ENCODE data around the gene RPP25. TPM values are rescaled to one million over a fixed set of nuclear protein-coding genes. Genes with fewer than 3 reads are reported as not detected.

Gene RPP25
- total and polyA plus RNA-seq, 2 of the 13 experiments (the other 11 are each of a cell fraction or from before 2014, with no cell fraction given), result 0.05 to 0.11 TPM

DNA sequence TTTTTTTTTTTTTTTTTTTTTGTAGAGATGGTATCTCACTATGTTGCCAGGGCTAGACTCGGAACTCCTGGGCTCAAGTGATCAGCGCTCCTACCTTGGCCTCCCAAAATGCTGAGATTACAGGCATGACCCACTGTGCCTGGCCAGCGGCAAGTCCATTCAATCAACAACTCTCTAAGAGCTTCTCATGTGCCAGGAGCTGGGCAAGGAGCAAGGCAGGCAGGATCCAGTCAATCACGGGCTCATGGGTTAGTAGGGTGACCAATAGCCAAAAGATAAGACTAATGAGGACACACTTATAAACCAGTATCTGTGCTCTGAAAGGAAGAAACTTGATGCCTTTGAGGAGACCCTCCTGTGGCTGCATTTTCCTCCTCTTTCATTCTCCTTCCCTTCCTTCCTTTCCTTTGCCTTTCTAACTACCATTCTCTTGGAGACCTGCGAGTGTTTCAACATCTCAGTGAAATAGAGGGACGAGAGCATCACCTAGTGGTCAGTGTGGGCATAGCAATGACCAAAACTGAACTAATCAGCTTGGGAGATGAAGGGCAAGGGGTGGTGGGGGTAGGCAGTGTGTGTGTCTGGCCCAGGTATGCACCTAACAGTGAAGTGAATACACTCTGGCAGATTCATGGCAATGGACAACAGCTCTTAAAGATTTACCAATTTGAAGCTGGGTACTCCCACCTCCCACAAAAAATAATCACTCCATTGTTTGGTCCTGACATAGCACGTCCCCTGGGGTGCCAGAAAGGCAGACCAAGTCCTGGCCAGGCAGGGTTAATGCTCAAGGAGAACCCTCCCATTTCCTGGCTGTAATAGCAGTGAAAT is 6.3 kb downstream of the RPP25 start (continued):
- no peak for TF ChIP-seq FOXA1 (IDR thresholded peaks at IDR 0.05)
- no peak for TF ChIP-seq FOXA1 (CRISPR knock-in tag; IDR thresholded peaks at IDR 0.05)
- TF ChIP-seq, protein P1, sequence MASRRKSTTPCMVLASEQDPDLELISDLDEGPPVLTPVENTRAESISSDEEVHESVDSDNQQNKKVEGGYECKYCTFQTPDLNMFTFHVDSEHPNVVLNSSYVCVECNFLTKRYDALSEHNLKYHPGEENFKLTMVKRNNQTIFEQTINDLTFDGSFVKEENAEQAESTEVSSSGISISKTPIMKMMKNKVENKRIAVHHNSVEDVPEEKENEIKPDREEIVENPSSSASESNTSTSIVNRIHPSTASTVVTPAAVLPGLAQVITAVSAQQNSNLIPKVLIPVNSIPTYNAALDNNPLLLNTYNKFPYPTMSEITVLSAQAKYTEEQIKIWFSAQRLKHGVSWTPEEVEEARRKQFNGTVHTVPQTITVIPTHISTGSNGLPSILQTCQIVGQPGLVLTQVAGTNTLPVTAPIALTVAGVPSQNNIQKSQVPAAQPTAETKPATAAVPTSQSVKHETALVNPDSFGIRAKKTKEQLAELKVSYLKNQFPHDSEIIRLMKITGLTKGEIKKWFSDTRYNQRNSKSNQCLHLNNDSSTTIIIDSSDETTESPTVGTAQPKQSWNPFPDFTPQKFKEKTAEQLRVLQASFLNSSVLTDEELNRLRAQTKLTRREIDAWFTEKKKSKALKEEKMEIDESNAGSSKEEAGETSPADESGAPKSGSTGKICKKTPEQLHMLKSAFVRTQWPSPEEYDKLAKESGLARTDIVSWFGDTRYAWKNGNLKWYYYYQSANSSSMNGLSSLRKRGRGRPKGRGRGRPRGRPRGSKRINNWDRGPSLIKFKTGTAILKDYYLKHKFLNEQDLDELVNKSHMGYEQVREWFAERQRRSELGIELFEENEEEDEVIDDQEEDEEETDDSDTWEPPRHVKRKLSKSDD (CRISPR knock-in tag; IDR thresholded peaks at IDR 0.05; ENCODE audit: low read depth), result no peak
- TF ChIP-seq MTF1 (CRISPR knock-in tag; IDR thresholded peaks at IDR 0.05), result no peak
- TF ChIP-seq ZNF331 (CRISPR knock-in tag; IDR thresholded peaks at IDR 0.05), result peak; percentile 45; the same call in 1 of the 2 replicates
- TF ChIP-seq ATM (IDR thresholded peaks at IDR 0.05; ENCODE audit: borderline replicate concordance), result no peak
- TF ChIP-seq NFRKB (IDR thresholded peaks at IDR 0.05), result no peak
- TF ChIP-seq ZNF30 (CRISPR knock-in tag; IDR thresholded peaks at IDR 0.05), result no peak
- no peak for TF ChIP-seq HNRNPUL1 (IDR thresholded peaks at IDR 0.05; ENCODE audit: low read depth, low read length)
- TF ChIP-seq, protein P2, sequence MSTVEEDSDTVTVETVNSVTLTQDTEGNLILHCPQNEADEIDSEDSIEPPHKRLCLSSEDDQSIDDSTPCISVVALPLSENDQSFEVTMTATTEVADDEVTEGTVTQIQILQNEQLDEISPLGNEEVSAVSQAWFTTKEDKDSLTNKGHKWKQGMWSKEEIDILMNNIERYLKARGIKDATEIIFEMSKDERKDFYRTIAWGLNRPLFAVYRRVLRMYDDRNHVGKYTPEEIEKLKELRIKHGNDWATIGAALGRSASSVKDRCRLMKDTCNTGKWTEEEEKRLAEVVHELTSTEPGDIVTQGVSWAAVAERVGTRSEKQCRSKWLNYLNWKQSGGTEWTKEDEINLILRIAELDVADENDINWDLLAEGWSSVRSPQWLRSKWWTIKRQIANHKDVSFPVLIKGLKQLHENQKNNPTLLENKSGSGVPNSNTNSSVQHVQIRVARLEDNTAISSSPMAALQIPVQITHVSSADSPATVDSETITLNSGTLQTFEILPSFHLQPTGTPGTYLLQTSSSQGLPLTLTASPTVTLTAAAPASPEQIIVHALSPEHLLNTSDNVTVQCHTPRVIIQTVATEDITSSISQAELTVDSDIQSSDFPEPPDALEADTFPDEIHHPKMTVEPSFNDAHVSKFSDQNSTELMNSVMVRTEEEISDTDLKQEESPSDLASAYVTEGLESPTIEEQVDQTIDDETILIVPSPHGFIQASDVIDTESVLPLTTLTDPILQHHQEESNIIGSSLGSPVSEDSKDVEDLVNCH (CRISPR knock-in tag; IDR thresholded peaks at IDR 0.05), result no peak
- TF ChIP-seq AGO1 (IDR thresholded peaks at IDR 0.05; ENCODE audit: low read depth, low read length, poor library complexity, severe bottlenecking), result no peak
- no peak for TF ChIP-seq ZNF205 (CRISPR knock-in tag; IDR thresholded peaks at IDR 0.05)
- TF ChIP-seq ATAD3A (CRISPR knock-in tag; IDR thresholded peaks at IDR 0.05), result no peak
- 0 out of 2 replicates have a peak, but pooled peaks have one; percentile 27 for TF ChIP-seq KDM2A (CRISPR knock-in tag; IDR thresholded peaks at IDR 0.05; ENCODE audit: borderline replicate concordance, low read depth)
- no peak for TF ChIP-seq POGZ (CRISPR knock-in tag; IDR thresholded peaks at IDR 0.05)
- no peak for TF ChIP-seq ZNF850 (CRISPR knock-in tag; conservative IDR thresholded peaks at IDR 0.05)
- TF ChIP-seq GZF1 (CRISPR knock-in tag; IDR thresholded peaks at IDR 0.05), result no peak
- TF ChIP-seq, protein P3, sequence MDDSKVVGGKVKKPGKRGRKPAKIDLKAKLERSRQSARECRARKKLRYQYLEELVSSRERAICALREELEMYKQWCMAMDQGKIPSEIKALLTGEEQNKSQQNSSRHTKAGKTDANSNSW (CRISPR knock-in tag; IDR thresholded peaks at IDR 0.05; ENCODE audit: borderline replicate concordance), result no peak
- no peak for TF ChIP-seq ZNF101 (CRISPR knock-in tag; IDR thresholded peaks at IDR 0.05; ENCODE audit: borderline replicate concordance, low read depth)
- TF ChIP-seq, protein P4, sequence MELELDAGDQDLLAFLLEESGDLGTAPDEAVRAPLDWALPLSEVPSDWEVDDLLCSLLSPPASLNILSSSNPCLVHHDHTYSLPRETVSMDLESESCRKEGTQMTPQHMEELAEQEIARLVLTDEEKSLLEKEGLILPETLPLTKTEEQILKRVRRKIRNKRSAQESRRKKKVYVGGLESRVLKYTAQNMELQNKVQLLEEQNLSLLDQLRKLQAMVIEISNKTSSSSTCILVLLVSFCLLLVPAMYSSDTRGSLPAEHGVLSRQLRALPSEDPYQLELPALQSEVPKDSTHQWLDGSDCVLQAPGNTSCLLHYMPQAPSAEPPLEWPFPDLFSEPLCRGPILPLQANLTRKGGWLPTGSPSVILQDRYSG (CRISPR knock-in tag; IDR thresholded peaks at IDR 0.05), result no peak
- TF ChIP-seq CAMTA2 (CRISPR knock-in tag; IDR thresholded peaks at IDR 0.05; ENCODE audit: borderline replicate concordance), result no peak
- TF ChIP-seq, protein P5, sequence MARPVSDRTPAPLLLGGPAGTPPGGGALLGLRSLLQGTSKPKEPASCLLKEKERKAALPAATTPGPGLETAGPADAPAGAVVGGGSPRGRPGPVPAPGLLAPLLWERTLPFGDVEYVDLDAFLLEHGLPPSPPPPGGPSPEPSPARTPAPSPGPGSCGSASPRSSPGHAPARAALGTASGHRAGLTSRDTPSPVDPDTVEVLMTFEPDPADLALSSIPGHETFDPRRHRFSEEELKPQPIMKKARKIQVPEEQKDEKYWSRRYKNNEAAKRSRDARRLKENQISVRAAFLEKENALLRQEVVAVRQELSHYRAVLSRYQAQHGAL (CRISPR knock-in tag; IDR thresholded peaks at IDR 0.05; ENCODE audit: not compliant biosample characterization), result no peak
- TF ChIP-seq JUNB (CRISPR knock-in tag; IDR thresholded peaks at IDR 0.05; ENCODE audit: borderline replicate concordance), result no peak
- TF ChIP-seq ZFP36 (IDR thresholded peaks at IDR 0.05; ENCODE audit: borderline replicate concordance, low read depth, low read length, partially characterized antibody), result no peak

All from HepG2 (cell line).